Chondrocyte (in vitro differentiated cells): Measurements from ENCODE around the gene FAM83C. TPM values are rescaled to one million over a fixed set of nuclear protein-coding genes. Genes with fewer than 3 reads are reported as not detected.

Source experiments
- DNase-seq: peaks from one replicate; pipeline ENCODE4 v3.0.0; 2021; ENCODE audit warnings: mixed read lengths, low spot score
- H3K27ac Mint-ChIP-seq: one replicate; pipeline ENCODE4 v1.8.0; 2021; ENCODE audit warnings: mild to moderate bottlenecking, moderate library complexity, mixed read lengths; ENCODE audit not compliant: unreplicated experiment
- H3K27me3 Mint-ChIP-seq: 2 replicates; pipeline ENCODE4 v1.8.0; 2021; ENCODE audit warnings: low read depth, mixed read lengths
- H3K36me3 Mint-ChIP-seq: 2 replicates; pipeline ENCODE4 v1.8.0; 2021; ENCODE audit warnings: low read depth, mixed read lengths
- H3K4me1 Mint-ChIP-seq: 2 replicates; pipeline ENCODE4 v1.8.0; 2021; ENCODE audit warnings: low read depth, mild to moderate bottlenecking, mixed read lengths
- H3K4me3 Mint-ChIP-seq: one replicate; pipeline ENCODE4 v1.8.0; 2021; ENCODE audit warnings: mild to moderate bottlenecking, moderate library complexity, mixed read lengths; ENCODE audit not compliant: unreplicated experiment
- H3K9me3 Mint-ChIP-seq: 2 replicates; pipeline ENCODE4 v1.8.0; 2021; ENCODE audit warnings: low read depth, mixed read lengths
- total RNA-seq: library from RNA; stranded (reverse); gene quantifications from 3 replicates; pipeline ENCODE4 v1.2.1, GENCODE V29; 2021
- TF ChIP-seq, protein P1 (sequence below): fragments of 200-600 bp; sonication (generic); IDR thresholded peaks from 2 replicates; pipeline ENCODE4 v1.5.0; 2021; ENCODE audit warnings: antibody characterized with exemption, mild to moderate bottlenecking, moderate library complexity

Gene FAM83C
- total RNA-seq, 1 donor from 2014 or later, result not detected

DNA sequence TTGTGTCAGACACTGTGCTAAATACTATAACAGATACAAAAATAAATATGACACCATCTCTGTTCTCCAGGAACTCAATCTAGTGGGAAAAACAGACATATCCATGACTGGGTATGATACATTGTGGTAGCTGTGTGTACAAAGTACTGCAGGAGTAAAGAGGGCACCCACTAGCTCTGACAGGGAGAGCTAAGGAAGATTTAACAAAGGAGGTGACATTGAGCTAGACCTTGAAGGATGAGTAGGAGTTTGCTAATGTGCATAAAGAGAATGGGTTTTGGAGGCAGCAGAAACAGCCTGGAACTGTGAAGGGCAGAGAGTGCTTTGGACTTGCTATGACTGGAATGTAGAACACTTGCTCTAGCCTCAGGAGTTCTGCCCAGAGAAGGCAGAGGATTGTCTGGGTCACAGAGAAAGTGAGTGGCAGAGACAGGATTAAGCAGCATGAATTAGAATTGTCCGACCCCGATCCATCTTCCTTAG is 51.4 kb downstream of the FAM83C start:
- H3K9me3 Mint-ChIP-seq, result peaks cover 6% of the 10 kb centered on the region
- H3K27ac Mint-ChIP-seq, result peak overlapping the region; percentile 23
- peaks cover 2% of the 10 kb centered on the region for H3K36me3 Mint-ChIP-seq
- no peak for DNase-seq
- peaks cover 8% of the 10 kb centered on the region for H3K4me1 Mint-ChIP-seq
- no peak overlapping the region for H3K4me3 Mint-ChIP-seq
- TF ChIP-seq, protein P1, sequence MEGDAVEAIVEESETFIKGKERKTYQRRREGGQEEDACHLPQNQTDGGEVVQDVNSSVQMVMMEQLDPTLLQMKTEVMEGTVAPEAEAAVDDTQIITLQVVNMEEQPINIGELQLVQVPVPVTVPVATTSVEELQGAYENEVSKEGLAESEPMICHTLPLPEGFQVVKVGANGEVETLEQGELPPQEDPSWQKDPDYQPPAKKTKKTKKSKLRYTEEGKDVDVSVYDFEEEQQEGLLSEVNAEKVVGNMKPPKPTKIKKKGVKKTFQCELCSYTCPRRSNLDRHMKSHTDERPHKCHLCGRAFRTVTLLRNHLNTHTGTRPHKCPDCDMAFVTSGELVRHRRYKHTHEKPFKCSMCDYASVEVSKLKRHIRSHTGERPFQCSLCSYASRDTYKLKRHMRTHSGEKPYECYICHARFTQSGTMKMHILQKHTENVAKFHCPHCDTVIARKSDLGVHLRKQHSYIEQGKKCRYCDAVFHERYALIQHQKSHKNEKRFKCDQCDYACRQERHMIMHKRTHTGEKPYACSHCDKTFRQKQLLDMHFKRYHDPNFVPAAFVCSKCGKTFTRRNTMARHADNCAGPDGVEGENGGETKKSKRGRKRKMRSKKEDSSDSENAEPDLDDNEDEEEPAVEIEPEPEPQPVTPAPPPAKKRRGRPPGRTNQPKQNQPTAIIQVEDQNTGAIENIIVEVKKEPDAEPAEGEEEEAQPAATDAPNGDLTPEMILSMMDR, result no peak
- peaks cover 6% of the 10 kb centered on the region for H3K27me3 Mint-ChIP-seq

- Mint-ChIP-seq H3K4me3 (no peak overlapping the region), H3K27me3 (peaks cover 6% of the 10 kb centered on the region), H3K27ac (no peak overlapping the region), H3K36me3 (peaks cover 2% of the 10 kb centered on the region), H3K4me1 (peaks cover 8% of the 10 kb centered on the region), H3K9me3 (peaks cover 6% of the 10 kb centered on the region)
- DNase-seq, result no peak
- TF ChIP-seq, protein P1, result no peak
Measured at GRCh38 chr20:35240083-35240810, 52.0 kb downstream of the FAM83C start.

DNA sequence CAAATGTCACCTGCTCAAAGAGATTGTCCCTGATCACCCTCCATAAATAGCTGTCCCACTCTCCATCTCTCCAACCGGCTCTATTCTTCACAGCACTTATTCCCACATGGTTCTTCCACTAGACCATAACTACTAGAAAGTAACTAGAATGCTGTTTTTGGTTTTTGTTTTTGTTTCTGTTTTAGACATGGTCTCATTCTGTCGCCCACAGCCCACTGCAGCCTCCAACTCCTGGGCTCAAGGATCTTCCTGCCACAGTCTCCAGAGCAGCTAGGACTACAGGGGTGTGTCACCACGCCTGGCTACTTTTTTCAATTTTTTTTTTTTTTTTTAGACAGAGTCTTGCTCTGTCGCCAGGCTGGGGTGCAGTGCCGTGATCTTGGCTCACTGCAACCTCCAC is 53.5 kb downstream of the FAM83C start:
- Mint-ChIP-seq H3K4me1 (peaks cover 8% of the 10 kb centered on the region), H3K27me3 (peaks cover 4% of the 10 kb centered on the region), H3K9me3 (peaks cover 6% of the 10 kb centered on the region), H3K36me3 (peaks cover 2% of the 10 kb centered on the region), H3K4me3 (no peak overlapping the region), H3K27ac (no peak overlapping the region)
- TF ChIP-seq, protein P1, result no peak
- DNase-seq, result no peak

DNA sequence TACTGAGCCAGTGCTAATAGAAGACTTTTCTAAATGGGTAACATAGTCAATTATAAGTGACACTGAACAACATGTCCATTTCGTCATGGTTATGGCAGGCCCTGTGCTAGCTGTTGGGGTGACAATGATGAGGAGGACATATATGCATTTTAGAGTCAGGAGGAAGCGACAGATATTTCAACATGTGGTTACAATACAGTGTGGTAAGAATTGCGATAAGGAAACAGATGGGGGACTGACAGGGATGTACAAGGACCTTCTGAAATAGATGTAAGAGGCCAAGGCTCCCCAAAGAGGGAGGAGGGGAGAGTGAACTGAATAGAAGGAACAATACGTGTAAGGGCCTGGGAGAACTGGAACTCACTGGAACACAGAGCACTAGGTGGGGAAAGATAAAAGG is 54.1 kb downstream of the FAM83C start:
- Mint-ChIP-seq H3K27ac (no peak overlapping the region), H3K4me3 (no peak overlapping the region), H3K27me3 (peaks cover 4% of the 10 kb centered on the region), H3K4me1 (peaks cover 8% of the 10 kb centered on the region), H3K36me3 (peaks cover 2% of the 10 kb centered on the region), H3K9me3 (peaks cover 6% of the 10 kb centered on the region)
- TF ChIP-seq, protein P1, result no peak
- no peak for DNase-seq

GRCh38 chr20:35237486-35237885 is 54.7 kb downstream of the FAM83C start:
- no peak overlapping the region for H3K27ac Mint-ChIP-seq
- H3K9me3 Mint-ChIP-seq, result peaks cover 6% of the 10 kb centered on the region
- H3K36me3 Mint-ChIP-seq, result peaks cover 2% of the 10 kb centered on the region
- H3K4me3 Mint-ChIP-seq, result no peak overlapping the region
- peaks cover 4% of the 10 kb centered on the region for H3K27me3 Mint-ChIP-seq
- H3K4me1 Mint-ChIP-seq, result peaks cover 13% of the 10 kb centered on the region
- TF ChIP-seq, protein P1, result no peak
- no peak for DNase-seq
